Brain microvascular endothelial cell (primary cell): ENCODE results near the gene MUC5B.

Experiments used
- DNase-seq: peaks from one replicate; pipeline ENCODE4 v3.0.0-alpha.2; 2020
- H3K27ac ChIP-seq: fragments of 250-450 bp; sonication (Bioruptor Pico); 2 replicates; pipeline ENCODE4 v1.5.1; 2020; ENCODE audit warnings: mild to moderate bottlenecking, moderate library complexity
- H3K27me3 ChIP-seq: fragments of 250-450 bp; sonication (Bioruptor Pico); replicated peaks from 2 replicates; pipeline ENCODE4 v1.5.1; 2020; ENCODE audit warnings: mild to moderate bottlenecking
- H3K36me3 ChIP-seq: fragments of 250-450 bp; sonication (Bioruptor Pico); replicated peaks from 2 replicates; pipeline ENCODE4 v1.5.1; 2020; ENCODE audit warnings: mild to moderate bottlenecking
- H3K4me3 ChIP-seq: 2 replicates; pipeline ENCODE4 v1.5.1; 2011; ENCODE audit warnings: low read depth, mild to moderate bottlenecking, control low read depth, low read length, moderate library complexity
- in situ Hi-C: cut with HindIII; loops from 2 replicates; pipeline ENCODE4 v1.10.0; 2017; ENCODE audit warnings: low sequenced_read_pairs, low pct_ligation_motif_present
- TF ChIP-seq, protein P1 (sequence below): IDR thresholded peaks from 2 replicates; pipeline ENCODE4 v1.5.1; 2011; ENCODE audit warnings: low read depth, mild to moderate bottlenecking, moderate library complexity, low read length, control low read depth, inconsistent platforms; ENCODE audit errors: missing control alignments

MUC5B gene

DNA sequence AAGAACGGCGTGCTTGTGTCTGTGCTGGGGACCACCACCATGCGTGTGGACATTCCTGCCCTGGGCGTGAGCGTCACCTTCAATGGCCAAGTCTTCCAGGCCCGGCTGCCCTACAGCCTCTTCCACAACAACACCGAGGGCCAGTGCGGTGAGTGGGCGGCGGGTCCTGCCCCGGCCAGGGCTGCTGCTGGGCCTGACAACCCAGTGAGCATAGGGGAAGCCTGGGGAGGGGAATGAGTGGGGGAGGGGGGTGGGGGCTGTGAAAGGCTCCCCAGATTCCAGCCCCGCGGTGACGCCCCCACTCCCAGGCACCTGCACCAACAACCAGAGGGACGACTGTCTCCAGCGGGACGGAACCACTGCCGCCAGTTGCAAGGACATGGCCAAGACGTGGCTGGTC, 31.9 kb downstream of the MUC5B start:
- Histone ChIP-seq H3K27me3 (no peaks in the 10 kb centered on the region), H3K27ac (no peak overlapping the region), H3K36me3 (no peaks in the 10 kb centered on the region), H3K4me3 (no peak overlapping the region)
- DNase-seq, result no peak
- in situ Hi-C loops, result no loop called here
- TF ChIP-seq, protein P1, sequence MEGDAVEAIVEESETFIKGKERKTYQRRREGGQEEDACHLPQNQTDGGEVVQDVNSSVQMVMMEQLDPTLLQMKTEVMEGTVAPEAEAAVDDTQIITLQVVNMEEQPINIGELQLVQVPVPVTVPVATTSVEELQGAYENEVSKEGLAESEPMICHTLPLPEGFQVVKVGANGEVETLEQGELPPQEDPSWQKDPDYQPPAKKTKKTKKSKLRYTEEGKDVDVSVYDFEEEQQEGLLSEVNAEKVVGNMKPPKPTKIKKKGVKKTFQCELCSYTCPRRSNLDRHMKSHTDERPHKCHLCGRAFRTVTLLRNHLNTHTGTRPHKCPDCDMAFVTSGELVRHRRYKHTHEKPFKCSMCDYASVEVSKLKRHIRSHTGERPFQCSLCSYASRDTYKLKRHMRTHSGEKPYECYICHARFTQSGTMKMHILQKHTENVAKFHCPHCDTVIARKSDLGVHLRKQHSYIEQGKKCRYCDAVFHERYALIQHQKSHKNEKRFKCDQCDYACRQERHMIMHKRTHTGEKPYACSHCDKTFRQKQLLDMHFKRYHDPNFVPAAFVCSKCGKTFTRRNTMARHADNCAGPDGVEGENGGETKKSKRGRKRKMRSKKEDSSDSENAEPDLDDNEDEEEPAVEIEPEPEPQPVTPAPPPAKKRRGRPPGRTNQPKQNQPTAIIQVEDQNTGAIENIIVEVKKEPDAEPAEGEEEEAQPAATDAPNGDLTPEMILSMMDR, result no peak

DNA sequence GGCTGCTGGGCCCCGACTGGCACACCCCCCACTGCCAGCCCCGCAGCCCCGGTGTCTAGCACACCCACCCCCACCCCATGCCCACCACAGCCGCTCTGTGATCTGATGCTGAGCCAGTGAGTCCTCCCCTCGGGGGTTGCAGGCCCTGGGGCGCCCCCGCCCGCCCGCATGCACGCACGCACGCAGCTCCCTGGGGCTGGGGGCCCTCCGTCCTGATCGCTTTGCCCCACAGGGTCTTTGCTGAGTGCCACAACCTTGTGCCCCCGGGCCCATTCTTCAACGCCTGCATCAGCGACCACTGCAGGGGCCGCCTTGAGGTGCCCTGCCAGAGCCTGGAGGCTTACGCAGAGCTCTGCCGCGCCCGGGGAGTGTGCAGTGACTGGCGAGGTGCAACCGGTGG, 32.3 kb downstream of the MUC5B start:
- in situ Hi-C loops, result no loop called here
- TF ChIP-seq, protein P1, result no peak
- Histone ChIP-seq H3K27me3 (no peaks in the 10 kb centered on the region), H3K4me3 (no peak overlapping the region), H3K27ac (no peak overlapping the region), H3K36me3 (no peaks in the 10 kb centered on the region)
- DNase-seq, result no peak

DNA sequence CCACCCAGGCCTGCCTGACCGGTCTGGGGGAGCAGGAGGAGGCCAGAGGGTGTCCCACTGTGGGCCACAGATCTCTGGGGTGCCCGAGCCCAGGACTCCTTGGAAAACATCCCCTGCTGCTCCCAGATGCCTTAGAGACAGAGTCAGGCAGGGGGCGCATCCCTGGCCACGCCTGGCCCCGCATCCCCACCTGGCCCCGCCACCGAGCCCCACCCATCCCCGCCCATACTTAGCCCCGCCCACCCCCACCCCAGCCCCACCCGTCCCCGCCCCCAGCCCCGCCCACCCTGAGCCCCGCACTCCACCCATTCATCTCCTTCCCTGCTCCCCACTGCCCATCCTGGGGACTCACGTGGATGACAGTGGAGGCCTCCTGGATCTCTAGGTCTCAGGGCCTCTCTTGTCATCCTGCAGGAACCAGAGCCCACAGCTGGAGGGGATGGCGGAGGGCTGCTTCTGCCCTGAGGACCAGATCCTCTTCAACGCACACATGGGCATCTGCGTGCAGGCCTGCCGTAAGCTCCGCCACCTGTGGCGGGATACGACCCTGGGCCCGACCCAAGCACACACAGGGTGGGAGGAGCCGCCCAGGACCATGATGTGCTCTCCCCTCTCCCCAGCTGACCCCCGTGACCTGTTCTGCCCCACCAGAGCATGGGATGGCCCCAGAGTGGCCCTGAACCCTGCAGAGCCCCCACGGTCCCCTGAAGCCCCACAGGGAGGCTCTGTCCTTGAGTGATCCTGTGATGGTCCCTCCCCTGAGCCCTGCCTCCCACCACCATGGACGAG, 33.6 kb downstream of the MUC5B start:
- TF ChIP-seq, protein P1, result no peak
- in situ Hi-C loops, result no loop called here
- Histone ChIP-seq H3K27ac (no peak overlapping the region), H3K36me3 (no peaks in the 10 kb centered on the region), H3K27me3 (no peaks in the 10 kb centered on the region), H3K4me3 (no peak overlapping the region)
- no peak for DNase-seq

DNA sequence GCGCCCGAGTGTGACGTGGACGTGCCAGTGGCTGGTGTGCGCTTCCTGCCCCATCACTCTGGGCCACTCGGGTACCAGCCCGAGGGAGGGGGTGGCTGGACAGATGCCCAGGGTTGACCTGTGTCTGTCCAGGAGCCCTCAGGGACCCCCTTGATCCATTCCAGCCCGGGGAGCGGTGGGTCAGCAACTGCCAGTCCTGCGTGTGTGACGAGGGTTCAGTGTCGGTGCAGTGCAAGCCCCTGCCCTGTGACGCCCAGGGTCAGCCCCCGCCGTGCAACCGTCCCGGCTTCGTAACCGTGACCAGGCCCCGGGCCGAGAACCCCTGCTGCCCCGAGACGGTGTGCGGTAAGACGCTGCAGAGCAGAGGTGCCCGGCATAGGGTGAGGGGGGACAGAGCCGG, 34.5 kb downstream of the MUC5B start:
- Histone ChIP-seq H3K27ac (no peak overlapping the region), H3K36me3 (no peaks in the 10 kb centered on the region), H3K27me3 (no peaks in the 10 kb centered on the region), H3K4me3 (no peak overlapping the region)
- no peak for DNase-seq
- TF ChIP-seq, protein P1, result no peak
- in situ Hi-C loops, result no loop called here

DNA sequence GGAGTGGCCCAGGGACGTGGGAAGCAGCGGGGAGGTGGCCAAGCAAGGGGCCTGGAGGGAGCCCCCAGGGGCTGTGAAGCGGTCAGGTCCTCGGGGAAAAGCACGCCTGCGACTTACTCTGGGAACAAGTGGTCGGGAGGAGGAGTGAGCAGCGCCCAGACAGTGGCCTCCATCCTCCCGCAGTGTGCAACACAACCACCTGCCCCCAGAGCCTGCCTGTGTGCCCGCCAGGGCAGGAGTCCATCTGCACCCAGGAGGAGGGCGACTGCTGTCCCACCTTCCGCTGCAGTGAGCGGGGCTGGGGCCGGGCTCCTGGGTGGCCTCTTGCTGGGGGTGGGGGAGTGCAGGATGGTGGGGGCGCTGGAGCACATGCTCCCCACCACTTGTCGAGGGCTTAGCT, 35.0 kb downstream of the MUC5B start:
- in situ Hi-C loops, result no loop called here
- no peaks in the 10 kb centered on the region for H3K36me3 ChIP-seq
- no peak for DNase-seq
- no peak overlapping the region for H3K4me3 ChIP-seq
- H3K27me3 ChIP-seq, result no peaks in the 10 kb centered on the region
- TF ChIP-seq, protein P1, result no peak
- H3K27ac ChIP-seq, result no peak overlapping the region
